HG02885 (cell line): Measurements from ENCODE around the gene ECM2.

ENCODE experiments used
- ATAC-seq: cut with Tn5 transposase; IDR thresholded peaks from one replicate; pipeline ENCODE4 v1.9.1; 2021; ENCODE audit warnings: mild to moderate bottlenecking; ENCODE audit not compliant: unreplicated experiment, poor library complexity

Gene ECM2

GRCh38 chr9:92476962-92477361 lies 58.8 kb downstream of the ECM2 start:
- no peak for ATAC-seq

DNA sequence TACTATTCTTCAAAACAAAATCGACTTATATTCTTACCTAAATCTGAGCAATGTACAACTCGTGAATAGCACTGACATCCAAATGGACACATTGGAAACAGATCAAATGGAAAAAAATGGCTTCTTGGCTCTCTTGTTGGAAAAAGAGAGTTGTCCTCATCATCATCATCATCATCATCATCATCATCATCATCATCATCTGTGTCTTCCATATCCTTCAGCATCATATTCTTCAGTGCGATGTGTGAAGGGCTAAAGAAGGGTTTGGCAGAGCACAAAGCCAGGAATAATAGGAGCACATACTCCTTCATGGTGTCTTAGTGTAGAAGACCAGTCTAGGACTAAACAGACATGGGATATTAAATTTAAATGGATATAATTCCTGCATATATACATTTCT lies 61.2 kb downstream of the ECM2 start:
- no peak for ATAC-seq

- no peak for ATAC-seq
These were observed 67.6 kb downstream of the ECM2 start for GRCh38 chr9:92468206-92468605.

- no peak for ATAC-seq
These were observed 68.3 kb downstream of the ECM2 start for GRCh38 chr9:92467511-92467910.

DNA sequence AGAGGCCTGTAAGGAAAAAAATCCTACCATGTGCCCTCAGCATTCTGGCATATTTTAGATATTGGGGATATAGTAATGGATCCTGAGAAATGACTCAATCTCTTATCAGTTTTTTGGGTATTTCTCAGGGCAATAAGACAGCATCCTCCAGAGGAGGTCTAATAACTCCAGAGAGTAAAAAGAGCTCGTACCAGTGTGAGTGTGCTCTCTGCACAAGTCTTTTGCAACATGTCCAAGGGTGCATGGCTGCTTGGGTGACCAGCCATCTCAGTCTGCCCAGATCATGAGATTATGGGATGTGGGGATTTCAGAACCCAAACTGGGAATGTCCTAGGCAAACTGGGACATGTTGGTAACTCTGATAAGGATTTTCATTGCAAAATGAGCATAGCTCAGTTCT lies 68.7 kb downstream of the ECM2 start:
- no peak for ATAC-seq

DNA sequence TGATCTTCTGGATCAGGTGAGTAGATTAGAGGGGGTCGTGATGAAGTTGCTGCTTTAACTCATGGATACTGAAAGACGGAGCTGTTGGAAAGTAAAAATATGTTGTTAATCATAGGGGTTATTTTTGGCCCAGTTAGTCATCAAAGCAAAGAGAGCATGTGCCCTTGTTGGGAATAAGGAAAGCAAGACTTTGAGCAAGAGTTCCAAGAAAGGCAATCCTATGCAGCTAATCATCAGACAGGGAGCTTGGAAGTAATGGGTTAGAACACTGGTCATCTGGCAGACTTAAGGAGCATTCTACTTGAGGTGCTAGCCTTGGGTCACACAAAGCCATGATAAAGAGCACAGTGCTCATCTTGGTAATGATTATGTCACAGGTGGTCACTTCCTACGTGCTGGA lies 71.8 kb downstream of the ECM2 start:
- no peak for ATAC-seq

DNA sequence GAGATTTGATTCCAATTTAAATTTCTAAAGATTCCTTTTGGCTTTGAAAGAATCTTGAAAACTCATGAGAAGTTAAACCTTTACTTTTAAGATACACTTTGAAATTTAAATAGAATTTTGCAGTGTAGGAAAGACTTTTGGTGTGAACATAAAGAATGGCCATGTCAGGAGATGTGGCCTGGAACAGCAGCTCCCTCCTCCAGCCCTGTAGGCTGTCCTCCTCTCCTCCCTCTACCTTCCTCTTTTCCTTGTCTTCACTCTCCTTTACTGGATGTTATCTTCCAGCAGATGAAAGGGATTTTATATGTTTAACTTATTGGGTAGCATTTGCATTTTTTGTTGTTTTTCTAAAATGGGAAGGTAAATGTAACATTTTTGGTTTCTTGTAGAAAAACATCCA lies 72.4 kb downstream of the ECM2 start:
- ATAC-seq, result no peak

DNA sequence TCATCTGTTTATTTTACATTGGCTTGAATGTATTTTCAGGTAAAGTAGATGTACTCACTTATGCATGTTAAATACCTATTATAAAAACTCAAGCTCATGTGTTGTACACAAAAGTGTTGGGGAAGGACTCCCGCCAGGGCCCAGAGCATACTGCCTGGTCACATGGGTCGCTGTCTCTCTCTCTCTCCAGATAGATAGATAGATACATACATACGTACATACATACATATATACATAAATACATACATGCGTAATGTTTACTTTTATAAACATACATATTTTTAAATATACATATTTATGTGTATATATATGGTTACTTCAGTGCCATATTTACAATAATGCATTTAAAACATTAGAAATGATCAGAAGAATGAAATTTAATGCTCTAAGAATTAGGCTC lies 78.2 kb downstream of the ECM2 start:
- no peak for ATAC-seq

DNA sequence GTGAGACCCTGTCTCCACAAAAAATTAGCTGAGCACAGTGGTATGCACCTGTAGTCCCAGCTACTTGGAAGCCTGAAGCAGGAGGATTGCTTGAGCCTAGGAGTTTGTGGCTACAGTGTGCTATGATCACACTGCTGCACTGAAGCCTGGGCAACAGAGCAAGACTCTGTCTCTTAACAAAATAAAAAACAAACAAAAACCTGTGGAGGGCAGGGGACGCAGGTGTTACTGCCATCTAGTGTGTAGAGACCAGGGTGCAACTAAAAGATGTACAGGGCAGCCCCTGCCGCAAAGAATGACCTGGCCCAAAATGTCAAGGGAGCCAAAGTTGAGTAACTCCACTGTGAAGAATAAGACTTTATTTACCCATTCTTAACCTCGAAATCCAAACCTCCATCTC lies 80.6 kb downstream of the ECM2 start:
- ATAC-seq, result no peak

- no peak for ATAC-seq
These were observed 89.3 kb downstream of the ECM2 start for GRCh38 chr9:92446536-92446935.
